T-cell (primary cell): ENCODE data around the gene BTD. TPM values are rescaled to one million over a fixed set of nuclear protein-coding genes. Genes with fewer than 3 reads are reported as not detected.
A peak's percentile ranks its signal among the peaks of the same experiment; 100 is the strongest.

Experiments used
- ATAC-seq, 4 experiments: fragments of 200-7000 bp in 3 of 4; fragments of 150-1000 bp in 1 of 4; cut with Tn5 transposase; replicated peaks in 1 of 4; 1 replicate in 3 of 4; 2 replicates in 1 of 4; pipeline ENCODE4 v1.10.0; 2021; ENCODE audit warnings: moderate library complexity in 3 of 4, mild to moderate bottlenecking in 2 of 4, moderate number of reproducible peaks in 1 of 4
- CTCF ChIA-PET, 2 donors: fragments of 300-600 bp; sonication (Branson Sonifier 250); formaldehyde crosslinking; loops; one replicate each; lab custom pipeline; 2022; ENCODE audit warnings: antibody characterized with exemption in 2 of 2; lab: Charles Lee
- POLR2A ChIA-PET, 2 donors: fragments of 300-600 bp; sonication (Branson Sonifier 250); formaldehyde crosslinking; loops; one replicate each; lab custom pipeline; 2022; ENCODE audit warnings: antibody characterized with exemption in 2 of 2; lab: Charles Lee
- DNase-seq, 35 experiments: peaks; one replicate each; pipeline versions ENCODE4 v3.0.0 to v3.0.0-alpha.2; 2013 to 2023
- H3K27ac ChIP-seq: one replicate; pipeline ENCODE4 v1.5.1; 2013; ENCODE audit warnings: low read length
- H3K27me3 ChIP-seq, 2 experiments: replicated peaks in 1 of 2; 1 replicate in 1 of 2; 2 replicates in 1 of 2; pipeline versions ENCODE4 v1.6.1 to v1.7.0; 2013; ENCODE audit warnings: low read length in 1 of 2, mixed read lengths in 1 of 2; ENCODE audit not compliant: control insufficient read depth in 2 of 2, insufficient read depth in 2 of 2; ENCODE audit errors: extremely low read depth in 1 of 2
- H3K36me3 ChIP-seq, 2 donors: 1 replicate in 1 of 2; 2 replicates in 1 of 2; pipeline versions ENCODE4 v1.6.1 to v1.7.0; 2013; ENCODE audit warnings: low read length in 1 of 2; ENCODE audit not compliant: control insufficient read depth in 2 of 2, insufficient read depth in 1 of 2; ENCODE audit errors: extremely low read depth in 1 of 2
- H3K4me1 ChIP-seq, 2 experiments: 1 replicate in 1 of 2; 2 replicates in 1 of 2; pipeline versions ENCODE4 v1.6.1 to v1.7.0; 2013; ENCODE audit warnings: low read length in 2 of 2, mixed read lengths in 1 of 2; ENCODE audit not compliant: insufficient read depth in 2 of 2, control insufficient read depth in 1 of 2; ENCODE audit errors: extremely low read depth in 1 of 2
- H3K4me3 ChIP-seq, 2 donors: 1 replicate in 1 of 2; 2 replicates in 1 of 2; pipeline versions ENCODE4 v1.5.1 to v1.7.0; 2013; ENCODE audit warnings: mild to moderate bottlenecking in 2 of 2, low read length in 1 of 2, moderate library complexity in 1 of 2; ENCODE audit not compliant: control insufficient read depth in 1 of 2; ENCODE audit errors: extremely low read depth in 1 of 2
- H3K9me3 ChIP-seq: 2 replicates; pipeline ENCODE4 v1.7.0; 2013
- H3K27ac Mint-ChIP-seq, 2 donors: one replicate each; pipeline ENCODE4 v1.8.0; 2020 to 2021; ENCODE audit warnings: mild to moderate bottlenecking in 2 of 2, mixed read lengths in 2 of 2
- H3K27me3 Mint-ChIP-seq, 2 donors: one replicate each; pipeline ENCODE4 v1.8.0; 2021 to 2022; ENCODE audit warnings: mixed read lengths in 2 of 2
- H3K36me3 Mint-ChIP-seq: one replicate; pipeline ENCODE4 v1.8.0; 2021; ENCODE audit warnings: mixed read lengths
- H3K4me1 Mint-ChIP-seq, 3 donors: one replicate each; pipeline ENCODE4 v1.8.0; 2020 to 2022; ENCODE audit warnings: mixed read lengths in 3 of 3, mild to moderate bottlenecking in 1 of 3
- H3K4me3 Mint-ChIP-seq, 3 donors: one replicate each; pipeline ENCODE4 v1.8.0; 2020 to 2022; ENCODE audit warnings: mild to moderate bottlenecking in 3 of 3, mixed read lengths in 3 of 3, moderate library complexity in 3 of 3
- H3K9me3 Mint-ChIP-seq, 3 donors: one replicate each; pipeline ENCODE4 v1.8.0; 2020 to 2022; ENCODE audit warnings: mixed read lengths in 3 of 3
- WGBS: methylation state at CpG from one replicate; pipeline ENCODE4 v1.1.5; 2013; ENCODE audit warnings: missing lambda C conversion rate; ENCODE audit not compliant: insufficient coverage; 5-methylcytosine and 5-hydroxymethylcytosine counted together
- total RNA-seq, 35 experiments: library from RNA in 6 of 35; stranded (reverse) in 6 of 35; fragments of 120-200 nt in 1 of 35; gene quantifications; one replicate each; pipeline versions ENCODE4 v1.2.1 to v1.2.4 and lab custom pipeline; 2013 to 2026

BTD gene
- total RNA-seq, 5 donors from 2014 or later (not counting 1 experiment from before 2014, with no cell fraction given), result 14.5 to 19.0 (median 17.6) TPM

GRCh38 chr3:15636028-15636709 lies 34.6 kb downstream of the BTD start:
- DNase-seq, result peak in 2 of 35 experiments; percentile 12 to 42
- Mint-ChIP-seq H3K36me3 (peaks cover 25% of the 10 kb centered on the region), H3K4me1 (peaks cover 26 to 38% (median 37%) of the 10 kb centered on the region in 3 donors), H3K27ac (peak overlapping the region; percentile 53 to 66), H3K27me3 (no peaks in the 10 kb centered on the region), H3K9me3 (no peaks in the 10 kb centered on the region), H3K4me3 (peak overlapping the region in 1 of 3 donors; percentile 50)
- CTCF ChIA-PET, result interaction anchor here (0.5 to 1.1 kb wide), 2 partner anchors 12 to 612 kb away, joined by 3 to 5 read pairs; no protein-coding TSS in a partner anchor
- POLR2A ChIA-PET, result no interaction called here
- H3K4me1 ChIP-seq, result peaks cover 8 to 26% of the 10 kb centered on the region in 2 experiments
- no peaks in the 10 kb centered on the region for H3K27me3 ChIP-seq
- no peaks in the 10 kb centered on the region for H3K9me3 ChIP-seq
- H3K36me3 ChIP-seq, result no peaks in the 10 kb centered on the region
- 54% methylated on average over 13 of the region's 14 CpGs for whole genome bisulfite sequencing
- ATAC-seq, result peak; percentile 55 to 84 (median 70)
- H3K4me3 ChIP-seq, result no peak overlapping the region
- H3K27ac ChIP-seq, result peak overlapping the region; percentile 38

- Histone ChIP-seq H3K4me1 (peaks cover 8 to 22% of the 10 kb centered on the region in 2 experiments), H3K9me3 (no peaks in the 10 kb centered on the region), H3K27me3 (no peaks in the 10 kb centered on the region), H3K36me3 (no peaks in the 10 kb centered on the region), H3K4me3 (no peak overlapping the region), H3K27ac (no peak overlapping the region)
- H3K27me3 Mint-ChIP-seq, result no peaks in the 10 kb centered on the region
- ChIA-PET CTCF (interaction anchor here in 1 of 2 donors (1.1 kb wide), 2 partner anchors 10 to 245 kb away, joined by 3 read pairs; no protein-coding TSS in a partner anchor), POLR2A (interaction anchor here in 1 of 2 donors (0.6 kb wide), 1 partner anchor 874 kb away, joined by 3 read pairs; no protein-coding TSS in a partner anchor)
- 77% methylated on average over 3 of the region's 7 CpGs for WGBS
- ATAC-seq, result no peak
- peaks cover 28 to 41% (median 36%) of the 10 kb centered on the region in 3 donors for H3K4me1 Mint-ChIP-seq
- no peak for DNase-seq
- H3K4me3 Mint-ChIP-seq, result peak overlapping the region in 1 of 3 donors; percentile 41
- no peaks in the 10 kb centered on the region for H3K9me3 Mint-ChIP-seq
- peak overlapping the region in 1 of 2 donors; percentile 43 for H3K27ac Mint-ChIP-seq
- H3K36me3 Mint-ChIP-seq, result peaks cover 27% of the 10 kb centered on the region
These were observed 35.8 kb downstream of the BTD start for GRCh38 chr3:15637131-15637951.

GRCh38 chr3:15638193-15638890 lies 36.8 kb downstream of the BTD start:
- no peak overlapping the region for H3K4me3 ChIP-seq
- no peaks in the 10 kb centered on the region for H3K9me3 Mint-ChIP-seq
- no peaks in the 10 kb centered on the region for H3K9me3 ChIP-seq
- H3K36me3 ChIP-seq, result no peaks in the 10 kb centered on the region
- no peak overlapping the region for H3K4me3 Mint-ChIP-seq
- peaks cover 8 to 22% of the 10 kb centered on the region in 2 experiments for H3K4me1 ChIP-seq
- DNase-seq (no peak), ATAC-seq (no peak)
- no peak overlapping the region for H3K27ac Mint-ChIP-seq
- H3K4me1 Mint-ChIP-seq, result peaks cover 28 to 41% (median 33%) of the 10 kb centered on the region in 3 donors
- POLR2A ChIA-PET, result interaction anchor here in 1 of 2 donors (0.6 kb wide), 1 partner anchor 873 kb away, joined by 3 read pairs; no protein-coding TSS in a partner anchor
- peaks cover 26% of the 10 kb centered on the region for H3K36me3 Mint-ChIP-seq
- no peaks in the 10 kb centered on the region for H3K27me3 Mint-ChIP-seq
- no peaks in the 10 kb centered on the region for H3K27me3 ChIP-seq
- no peak overlapping the region for H3K27ac ChIP-seq
- CTCF ChIA-PET, result no interaction called here
- WGBS, result 94% methylated on average over 3 of the region's 6 CpGs

GRCh38 chr3:15638891-15639262 lies 37.3 kb downstream of the BTD start:
- no peaks in the 10 kb centered on the region for H3K36me3 ChIP-seq
- no peaks in the 10 kb centered on the region for H3K27me3 ChIP-seq
- no peak overlapping the region for H3K27ac ChIP-seq
- ChIA-PET POLR2A (no interaction called here), CTCF (no interaction called here)
- no CpG with 5 or more reads among the region's 1 CpG for WGBS
- DNase-seq (no peak), ATAC-seq (no peak)
- no peak overlapping the region for H3K27ac Mint-ChIP-seq
- H3K4me3 Mint-ChIP-seq, result no peak overlapping the region
- no peaks in the 10 kb centered on the region for H3K27me3 Mint-ChIP-seq
- H3K9me3 ChIP-seq, result no peaks in the 10 kb centered on the region
- H3K4me1 ChIP-seq, result peaks cover 8 to 22% of the 10 kb centered on the region in 2 experiments
- no peak overlapping the region for H3K4me3 ChIP-seq
- H3K9me3 Mint-ChIP-seq, result no peaks in the 10 kb centered on the region
- H3K4me1 Mint-ChIP-seq, result peaks cover 28 to 41% (median 33%) of the 10 kb centered on the region in 3 donors
- peaks cover 26% of the 10 kb centered on the region for H3K36me3 Mint-ChIP-seq

GRCh38 chr3:15645246-15645645 lies 43.7 kb downstream of the BTD start:
- ATAC-seq, result no peak
- peaks cover 0 to 5% of the 10 kb centered on the region in 2 donors for H3K36me3 ChIP-seq
- H3K27ac Mint-ChIP-seq, result no peak overlapping the region
- peaks cover 0 to 9% (median 0%) of the 10 kb centered on the region in 3 donors for H3K9me3 Mint-ChIP-seq
- peaks cover 29% of the 10 kb centered on the region for H3K36me3 Mint-ChIP-seq
- H3K4me1 Mint-ChIP-seq, result peaks cover 52 to 62% (median 57%) of the 10 kb centered on the region in 3 donors
- peaks cover 0 to 3% of the 10 kb centered on the region in 2 donors for H3K27me3 Mint-ChIP-seq
- H3K27ac ChIP-seq, result no peak overlapping the region
- WGBS, result 100% methylated on average over 4 of the region's 6 CpGs
- CTCF ChIA-PET, result no interaction called here
- H3K4me3 ChIP-seq, result no peak overlapping the region
- no peaks in the 10 kb centered on the region for H3K9me3 ChIP-seq
- no peaks in the 10 kb centered on the region for H3K27me3 ChIP-seq
- H3K4me1 ChIP-seq, result peaks cover 24 to 48% of the 10 kb centered on the region in 2 experiments
- POLR2A ChIA-PET, result interaction anchor here in 1 of 2 donors (0.6 kb wide), 2 partner anchors 33 to 220 kb away, joined by 3 read pairs; no protein-coding TSS in a partner anchor
- no peak for DNase-seq
- no peak overlapping the region for H3K4me3 Mint-ChIP-seq
